ENCODE data around the gene HNRNPA3.

GRCh38 chr2:177174486-177174885, 38.1 kb upstream of the HNRNPA3 start:
- TF ChIP-seq EZH2 (IDR thresholded peaks at IDR 0.05) = no peak
- TF ChIP-seq POLR2AphosphoS5 (IDR thresholded peaks at IDR 0.05; ENCODE audit: borderline replicate concordance, low read depth, low read length) = no peak
- TF ChIP-seq FOXP2 (optimal IDR thresholded peaks at IDR 0.05; ENCODE audit: control extremely low read depth, extremely low read length, insufficient read depth) = no peak
